Panc1 (cell line): ENCODE results near the gene SLIT3.

Experiments
- CTCF ChIP-seq: fragments of 450-650 bp; IDR thresholded peaks from 2 replicates; pipeline ENCODE4 v1.5.1; 2017; ENCODE audit warnings: mild to moderate bottlenecking
- POLR2AphosphoS5 ChIP-seq: IDR thresholded peaks from 2 replicates; pipeline ENCODE4 v1.6.1; 2012; ENCODE audit warnings: mild to moderate bottlenecking, low read depth, low read length, moderate library complexity
- REST ChIP-seq, 2 experiments: IDR thresholded peaks; 2 replicates each; pipeline ENCODE4 v1.6.1; 2011 to 2012; ENCODE audit warnings: low read depth in 2 of 2, control low read depth in 1 of 2, low read length in 1 of 2, mild to moderate bottlenecking in 1 of 2, moderate library complexity in 1 of 2; ENCODE audit not compliant: insufficient read depth in 1 of 2
- SIN3A ChIP-seq: IDR thresholded peaks from 2 replicates; pipeline ENCODE4 v1.6.1; 2012; ENCODE audit warnings: low read depth, mild to moderate bottlenecking, low read length, moderate library complexity, borderline replicate concordance; ENCODE audit not compliant: insufficient read depth

GRCh38 chr5:168939156-168939800, 361.7 kb downstream of the SLIT3 start:
- TF ChIP-seq CTCF: no peak
- no peak for TF ChIP-seq REST (IDR thresholded peaks at IDR 0.05; ENCODE audit: insufficient read depth in 1 of 2, low read depth in 2 of 2, low read length in 1 of 2)
- no peak for TF ChIP-seq POLR2AphosphoS5
- TF ChIP-seq SIN3A: no peak
